ENCODE measurements around the gene ZNF214.

GRCh38 chr11:6979365-6979764 lies 40.8 kb downstream of the ZNF214 start:
- no peak for TF ChIP-seq POLR2A (IDR thresholded peaks at IDR 0.05)
- no peak for TF ChIP-seq CTCF (IDR thresholded peaks at IDR 0.05)
